Measurements from ENCODE around the gene CD48.
"Not testable (repeated sequence)": the region's sequence is repeated elsewhere in the genome, so short reads cannot be mapped to it uniquely, and the experiment has no call there.

Gene CD48

DNA sequence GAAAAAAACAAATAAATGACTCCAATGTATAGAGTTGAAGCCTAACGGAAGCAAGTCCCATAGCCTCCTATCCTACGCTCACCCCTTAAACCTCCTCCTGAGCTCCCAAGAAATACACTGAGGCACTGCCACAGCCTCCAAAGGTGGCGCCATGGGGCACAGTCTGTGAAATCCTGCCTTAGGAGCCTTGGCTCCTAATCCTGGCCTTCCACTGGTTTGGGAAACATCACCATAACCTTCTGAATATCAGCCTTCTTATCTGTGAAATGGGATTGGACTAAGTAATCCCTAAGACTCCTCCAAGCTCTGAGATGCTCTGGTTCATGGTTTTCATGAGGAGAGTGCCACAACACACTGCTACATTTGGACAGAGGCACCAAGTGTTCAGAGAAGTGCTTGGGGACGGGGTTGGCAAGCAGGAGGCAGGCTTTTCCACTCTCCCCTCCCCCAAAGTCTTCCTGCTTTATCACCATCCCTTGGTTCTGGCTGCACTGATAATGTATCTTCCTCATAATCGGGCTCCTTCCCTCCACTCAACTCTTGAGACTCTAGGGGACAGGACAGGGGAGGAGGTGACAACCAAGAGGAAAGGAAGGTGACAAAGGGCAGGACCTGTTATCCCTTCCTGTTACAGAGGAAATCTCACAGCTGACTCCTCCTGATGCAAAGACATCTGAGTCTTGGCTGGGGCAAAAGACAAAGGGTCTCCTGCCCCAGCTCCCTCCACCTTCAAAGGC lies 30.2 kb upstream of the CD48 start:
- no peak for DNase-seq

DNA sequence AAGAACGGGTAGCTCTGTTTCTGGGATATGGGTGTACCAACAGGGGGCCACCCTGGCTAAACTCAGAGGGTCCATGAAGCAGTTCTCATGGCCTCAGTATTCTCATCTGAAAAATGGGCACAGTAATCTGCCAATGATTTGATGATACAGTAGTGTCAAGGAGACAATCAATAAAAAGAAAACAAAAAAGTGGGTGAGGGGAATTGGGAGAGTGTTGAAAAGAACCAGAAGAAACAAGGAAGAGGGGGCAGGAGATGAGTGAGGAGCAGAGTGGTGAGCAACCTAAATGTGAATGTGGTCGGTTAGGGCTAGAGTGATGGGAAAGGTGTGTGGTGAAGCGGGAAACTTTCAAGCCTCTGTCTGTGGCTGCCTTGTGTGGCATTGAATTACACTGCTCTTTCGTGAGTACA lies 29.5 kb upstream of the CD48 start:
- no peak for DNase-seq

DNA sequence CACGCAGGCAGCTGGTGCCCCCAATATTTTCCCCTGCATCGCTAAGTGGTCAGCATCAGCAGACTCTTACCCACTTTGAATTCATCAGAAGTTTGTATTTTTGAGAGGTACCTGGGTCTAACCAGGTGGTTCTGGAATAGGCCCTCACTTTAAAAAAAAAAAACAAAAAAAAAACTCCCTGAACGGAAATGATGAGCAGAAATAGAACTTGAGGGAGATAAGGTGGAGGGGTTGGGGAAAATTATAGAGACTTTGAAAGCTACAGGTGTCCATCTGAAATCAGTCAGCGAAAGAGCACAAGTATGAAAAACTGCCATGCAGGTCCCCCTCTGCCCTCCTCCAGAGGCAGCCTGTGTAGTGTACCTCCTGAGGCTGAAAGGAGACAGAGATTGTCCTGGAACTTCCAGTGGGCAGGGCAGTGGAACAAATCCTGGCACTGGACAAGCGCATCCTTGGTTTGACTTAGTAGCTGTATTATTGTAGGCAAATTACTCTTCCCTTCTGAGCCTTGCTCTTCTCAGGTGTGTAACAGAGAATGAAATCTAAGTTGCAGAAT lies 28.6 kb upstream of the CD48 start:
- no peak for DNase-seq

DNA sequence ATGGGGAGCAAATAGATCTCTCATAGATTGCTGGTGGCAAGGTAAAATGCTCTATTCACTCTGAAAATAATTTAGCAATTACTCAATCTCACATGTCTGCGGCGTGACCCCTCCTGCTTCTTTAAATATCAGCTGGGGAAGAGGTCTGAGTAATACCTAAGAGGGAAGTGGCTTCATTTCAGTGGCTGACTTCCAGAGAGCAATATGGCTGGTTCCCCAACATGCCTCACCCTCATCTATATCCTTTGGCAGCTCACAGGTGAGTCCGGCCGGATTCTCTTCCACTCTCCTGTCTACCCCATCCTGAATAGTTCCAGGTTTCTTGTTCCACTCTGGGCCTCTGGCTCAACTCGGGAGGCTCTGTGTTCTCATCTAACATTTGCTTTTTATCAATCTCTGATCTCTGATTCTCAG lies 27.5 kb upstream of the CD48 start, which contains the start of gene SLAMF7:
Gene SLAMF7 (plus strand): TSS at position 150 of the 414 bp plus-strand sequence. CDS start 55 bp downstream, at position 205.
- DNase-seq, result no peak

DNA sequence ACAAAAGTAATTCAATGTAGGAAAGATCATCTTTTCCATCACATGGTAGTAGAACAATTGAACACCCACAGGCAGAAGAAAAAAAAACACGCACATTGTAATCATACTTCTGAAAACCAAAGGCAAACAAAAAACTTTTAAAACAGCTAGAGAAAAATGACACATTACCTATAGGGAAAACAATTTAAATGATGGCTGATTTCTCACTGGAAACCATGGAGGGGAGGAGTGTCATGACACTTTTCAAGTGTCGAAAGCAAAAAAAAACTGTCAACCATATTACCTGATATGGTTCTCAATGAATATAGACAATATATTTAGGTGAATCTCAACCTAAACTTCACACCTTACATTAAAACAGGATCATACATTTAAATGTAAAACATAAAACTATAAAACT lies 26.6 kb upstream of the CD48 start:
- no peak for DNase-seq

DNA sequence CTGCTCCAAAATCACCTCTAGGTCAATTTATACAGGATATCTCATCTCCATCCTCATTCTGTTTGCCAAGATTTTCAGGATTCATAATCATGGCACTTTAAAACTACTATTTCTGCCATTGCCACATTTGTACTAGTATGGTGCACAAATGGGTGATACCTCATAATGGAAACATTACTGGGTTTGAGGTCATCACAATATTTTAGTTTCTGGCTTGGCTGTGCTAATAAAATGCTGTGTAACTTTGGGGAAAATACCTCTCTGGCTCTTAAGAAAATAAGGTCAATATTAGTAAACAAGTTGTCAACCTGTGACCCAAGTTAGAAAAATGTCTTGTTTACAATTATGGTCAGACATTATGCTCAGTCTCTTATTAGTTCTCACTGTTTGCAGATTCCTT lies 22.7 kb upstream of the CD48 start:
- DNase-seq, result no peak

DNA sequence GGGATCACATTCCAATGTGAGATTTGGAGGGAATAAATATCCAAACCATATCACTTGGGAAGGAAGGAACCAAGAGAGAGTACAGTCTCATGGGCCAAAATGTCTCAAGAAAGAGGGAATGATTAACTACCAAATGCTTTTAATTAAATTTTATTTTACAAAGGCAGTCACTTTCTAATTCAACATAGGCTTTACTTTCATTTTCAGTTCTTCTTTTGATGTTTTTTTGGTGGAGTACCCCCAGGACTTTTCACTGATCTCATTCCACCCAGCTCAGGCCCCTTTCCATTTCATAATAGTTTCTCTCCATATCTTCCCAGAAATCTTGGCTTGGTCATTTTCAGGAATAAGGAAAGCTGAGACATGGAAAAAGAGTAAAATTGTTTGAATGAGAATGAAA lies 22.3 kb upstream of the CD48 start:
- DNase-seq, result no peak

DNA sequence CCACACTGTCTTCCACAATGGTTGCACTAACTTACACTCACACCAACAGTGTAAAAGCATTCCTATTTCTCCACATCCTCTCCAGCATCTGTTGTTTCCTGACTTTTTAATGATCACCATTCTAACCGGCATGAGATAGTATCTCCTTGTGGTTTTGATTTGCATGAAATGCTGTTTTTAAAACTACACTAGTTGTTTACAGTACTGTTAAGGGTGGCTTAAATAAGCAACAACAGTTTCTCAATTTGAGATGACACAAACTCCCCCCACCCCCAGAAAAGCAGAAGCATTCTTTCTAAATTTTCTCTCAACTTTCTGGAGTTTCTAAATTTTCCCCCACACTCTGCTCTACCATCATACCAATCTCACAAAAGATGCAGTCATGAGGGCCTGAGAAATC lies 20.4 kb upstream of the CD48 start:
- no peak for DNase-seq

DNA sequence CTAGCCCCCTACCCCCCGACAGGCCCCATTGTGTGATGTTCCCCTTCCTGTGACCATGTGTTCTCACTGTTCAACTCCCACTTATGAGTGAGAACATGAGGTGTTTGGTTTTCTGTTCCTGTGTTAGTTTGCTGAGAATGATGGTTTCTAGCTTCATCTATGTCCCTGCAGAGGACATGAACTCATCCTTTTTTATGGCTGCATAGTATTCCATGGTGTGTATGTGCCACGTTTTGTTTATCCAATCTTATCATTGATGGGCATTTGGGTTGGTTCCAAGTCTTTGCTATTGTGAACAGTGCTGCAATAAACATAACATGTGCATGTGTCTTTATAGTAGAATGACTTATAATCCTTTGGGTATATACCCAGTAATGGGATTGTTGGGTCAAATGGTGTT lies 19.9 kb upstream of the CD48 start:
- DNase-seq, result not testable (repeated sequence)

DNA sequence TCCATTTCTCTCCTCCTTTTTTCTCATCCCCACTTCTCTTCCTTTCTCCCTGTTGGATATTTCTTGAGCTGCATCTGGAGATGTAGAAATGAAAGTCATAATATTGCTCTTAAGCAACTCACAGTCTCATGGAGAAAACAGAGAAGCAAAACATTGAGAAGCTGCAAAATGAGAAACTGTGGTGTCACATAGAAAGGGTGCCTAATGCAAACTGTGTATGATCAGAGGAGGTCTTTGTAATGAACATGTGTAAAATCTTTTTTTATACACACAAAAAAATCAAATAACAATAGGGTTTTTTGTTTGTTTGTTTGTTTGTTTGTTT lies 15.7 kb upstream of the CD48 start:
- no peak for DNase-seq

DNA sequence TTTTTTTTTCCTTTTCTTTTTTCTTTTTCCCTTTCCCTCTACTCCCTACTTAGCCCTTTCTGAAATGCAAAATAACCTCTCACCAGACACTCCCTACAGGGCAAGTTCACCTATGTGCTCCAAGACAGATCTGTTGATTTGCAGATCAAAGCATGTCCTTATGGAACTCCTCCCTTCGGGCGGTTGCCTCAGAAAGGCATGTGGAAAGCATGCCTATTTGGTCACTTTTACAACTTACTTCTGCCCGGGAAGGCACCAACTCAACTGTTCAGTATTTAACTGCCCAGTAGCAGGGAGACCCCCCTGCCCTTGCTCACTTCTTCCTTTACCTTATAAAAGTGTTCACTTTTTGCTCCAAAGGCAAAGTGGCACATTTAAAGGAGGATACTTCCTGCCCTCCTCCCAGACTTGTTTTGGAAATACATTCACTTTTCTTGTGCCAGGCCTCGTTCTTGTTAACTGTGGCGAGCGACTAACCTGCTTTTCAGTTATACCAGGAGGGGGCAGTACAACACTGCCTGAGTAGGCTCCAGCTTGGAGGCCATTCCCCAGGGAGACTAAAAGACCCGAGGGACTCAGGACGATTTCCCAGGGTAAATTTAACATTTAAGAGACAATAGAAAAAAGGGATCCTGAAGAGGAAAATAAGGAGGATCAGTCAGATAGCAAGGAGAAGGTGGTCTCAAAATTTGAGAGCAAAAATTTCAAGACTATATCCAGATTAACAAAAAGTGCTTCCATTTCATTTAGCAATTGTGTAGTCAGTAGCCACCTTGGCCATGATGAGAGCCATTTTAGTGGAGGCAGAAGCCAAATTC lies 15.1 kb upstream of the CD48 start:
- peak in 38 of 56 donors; percentile 1 to 63 (median 14) for DNase-seq

DNA sequence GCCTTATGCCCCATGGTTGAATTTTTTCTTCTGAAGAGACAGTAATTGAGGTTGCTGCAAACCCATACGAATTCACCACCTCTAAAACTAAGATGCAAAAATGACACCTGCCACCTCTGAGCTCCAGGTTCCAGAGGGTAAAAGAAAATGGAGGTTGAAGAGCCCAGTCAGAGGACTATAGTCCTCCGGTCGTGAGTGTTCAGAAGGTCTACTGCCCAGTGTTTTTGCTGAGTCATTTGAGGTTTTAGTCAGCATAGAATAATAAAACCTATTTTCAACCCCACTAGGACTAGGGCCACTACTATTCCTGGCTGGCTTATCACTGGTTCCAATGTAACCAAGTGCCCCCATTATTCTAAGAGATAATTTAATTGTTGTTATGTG lies 14.5 kb upstream of the CD48 start:
- no peak for DNase-seq

DNA sequence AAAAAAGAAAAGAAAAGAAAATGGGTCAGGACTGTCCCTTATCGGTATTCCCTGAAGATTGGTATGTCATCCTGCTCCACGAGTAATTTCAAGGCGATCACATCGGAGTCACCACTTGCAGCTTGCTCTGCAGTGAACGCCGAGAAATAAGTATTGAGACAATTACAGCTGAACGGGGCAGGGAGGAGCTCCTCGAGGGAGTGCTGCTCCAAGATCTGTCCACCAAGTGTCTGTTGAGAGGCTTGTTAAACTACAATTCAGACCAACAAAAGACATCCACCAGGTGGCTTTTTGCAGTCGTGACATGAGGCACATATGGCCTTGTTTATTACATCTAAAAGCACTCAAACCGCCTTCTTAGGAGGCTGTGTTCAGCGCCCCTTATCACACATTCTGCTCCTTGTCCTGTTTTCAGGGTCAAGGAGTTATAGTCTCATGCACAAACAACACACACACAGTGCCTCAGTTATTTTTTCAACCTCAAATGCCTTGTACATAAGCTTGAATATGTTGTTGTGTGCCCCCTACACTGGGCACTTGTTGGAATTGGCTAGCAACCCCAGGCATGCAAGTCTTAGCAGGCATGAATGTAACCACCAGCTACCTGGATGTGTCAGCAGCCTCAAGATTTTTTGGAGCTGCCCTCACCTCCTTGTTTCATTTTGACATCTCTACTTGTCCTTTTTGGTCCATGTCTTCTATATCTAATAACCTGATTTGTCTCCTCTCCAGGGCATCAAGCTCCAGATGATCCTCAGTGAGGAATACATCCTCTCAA lies 13.0 kb upstream of the CD48 start:
- no peak for DNase-seq

DNA sequence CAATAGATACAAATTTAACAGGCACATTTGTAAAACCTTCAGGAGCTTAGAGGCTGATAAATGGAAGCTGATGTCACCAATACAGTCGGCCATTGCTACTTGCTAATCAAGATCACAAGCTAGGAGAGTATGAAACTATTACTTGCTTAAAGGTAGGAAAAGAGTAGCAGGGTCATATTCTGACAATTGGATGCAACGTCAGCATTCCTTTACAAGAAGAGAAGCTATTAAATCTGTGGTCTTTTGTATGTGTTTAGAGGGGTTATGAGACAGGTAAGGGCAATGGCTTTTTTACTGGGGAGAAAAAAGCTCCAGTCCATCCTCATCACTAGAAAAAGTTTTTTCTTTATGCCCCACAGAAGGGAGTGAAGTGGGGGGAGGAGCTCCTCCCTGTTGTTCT lies 11.7 kb upstream of the CD48 start:
- no peak for DNase-seq

DNA sequence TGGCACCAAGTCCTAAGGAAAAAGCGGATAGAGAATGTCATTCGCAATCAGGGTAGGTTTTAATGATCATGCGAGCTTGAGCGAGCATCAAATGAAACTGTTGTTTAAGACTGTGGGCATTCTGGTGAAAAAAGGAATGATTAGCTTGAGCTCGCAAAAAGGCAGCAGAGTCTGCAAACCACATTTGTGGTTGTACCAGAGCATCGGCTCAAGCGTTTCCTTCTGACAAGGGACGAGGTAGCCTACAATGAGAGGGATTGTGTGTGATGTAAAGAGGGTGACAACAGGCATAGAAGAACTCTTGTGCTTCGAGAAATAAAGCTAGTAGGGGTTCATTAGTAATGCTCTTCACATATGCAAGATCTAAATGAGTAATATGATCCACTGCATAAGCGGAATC lies 11.1 kb upstream of the CD48 start:
- no peak for DNase-seq

DNA sequence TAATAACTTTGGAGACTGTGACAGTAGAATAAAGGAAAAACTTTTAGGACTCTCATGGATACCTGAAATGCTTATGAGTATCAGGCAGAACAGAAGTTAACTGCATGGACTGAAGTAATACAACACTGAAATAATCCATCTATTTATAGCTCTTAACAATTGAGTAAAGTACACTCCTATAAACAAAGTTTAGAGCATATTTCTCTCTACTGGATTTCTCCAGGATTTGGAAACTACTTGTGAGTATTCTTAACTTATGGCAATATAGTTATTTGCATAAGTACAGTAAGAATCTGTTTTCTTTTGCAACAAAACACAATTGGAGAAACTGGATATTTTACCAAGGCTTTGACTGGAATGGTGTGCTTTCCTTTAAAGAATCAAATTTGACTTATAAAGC lies 9.9 kb upstream of the CD48 start:
- no peak for DNase-seq

DNA sequence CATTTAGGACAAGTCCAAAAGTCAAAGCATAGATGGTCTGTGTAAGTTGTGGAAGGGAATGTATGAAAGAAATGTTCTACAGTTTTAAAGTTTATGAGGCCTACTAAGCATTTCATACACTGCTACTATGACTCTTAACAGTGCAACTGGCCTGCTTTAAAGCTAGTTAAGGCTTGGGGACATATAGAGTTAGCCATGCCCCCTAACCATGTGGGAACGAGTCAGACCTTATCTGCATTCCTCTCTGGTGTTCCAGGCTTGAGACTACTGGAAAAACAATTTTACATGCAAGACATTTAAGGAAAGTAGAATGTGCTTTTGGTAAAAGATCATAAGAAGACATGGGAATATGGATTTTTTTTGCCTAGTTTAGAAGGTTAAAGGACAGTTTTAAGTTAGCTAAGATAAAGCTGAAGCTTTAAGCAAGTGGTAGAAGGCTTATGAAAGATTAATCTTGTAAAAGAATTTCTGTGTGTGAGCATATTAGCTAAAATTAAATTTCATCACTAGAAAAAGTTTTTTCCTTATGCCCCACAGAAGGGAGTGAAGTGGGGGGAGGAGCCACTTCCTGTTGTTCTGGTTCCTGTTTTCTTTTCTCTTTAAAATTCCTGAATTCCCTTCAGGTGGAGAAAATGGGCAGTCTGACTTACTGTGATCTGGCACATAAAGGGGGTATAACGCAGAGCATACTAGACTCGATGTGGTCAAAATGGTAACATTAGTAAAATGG lies 8.9 kb upstream of the CD48 start:
- DNase-seq, result no peak

DNA sequence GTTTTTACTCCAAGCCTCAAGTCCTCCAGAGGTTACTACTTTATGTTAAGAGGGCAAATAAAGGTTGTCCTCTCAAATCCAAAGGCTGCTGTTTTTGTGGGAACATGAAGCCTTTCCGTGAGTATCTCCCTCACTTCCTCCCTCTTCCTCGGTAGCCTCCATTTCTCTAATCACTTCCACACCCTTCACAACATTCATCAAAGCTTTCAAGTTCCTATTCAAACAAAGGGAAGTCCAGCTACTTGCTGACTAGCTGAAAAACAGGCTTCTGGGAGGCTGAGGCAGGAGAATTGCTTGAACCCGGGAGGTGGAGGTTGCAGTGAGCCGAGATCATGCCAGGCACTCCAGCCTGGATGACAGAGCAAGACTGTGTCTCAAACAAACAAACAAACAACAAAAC lies 6.6 kb upstream of the CD48 start:
- DNase-seq, result no peak

DNA sequence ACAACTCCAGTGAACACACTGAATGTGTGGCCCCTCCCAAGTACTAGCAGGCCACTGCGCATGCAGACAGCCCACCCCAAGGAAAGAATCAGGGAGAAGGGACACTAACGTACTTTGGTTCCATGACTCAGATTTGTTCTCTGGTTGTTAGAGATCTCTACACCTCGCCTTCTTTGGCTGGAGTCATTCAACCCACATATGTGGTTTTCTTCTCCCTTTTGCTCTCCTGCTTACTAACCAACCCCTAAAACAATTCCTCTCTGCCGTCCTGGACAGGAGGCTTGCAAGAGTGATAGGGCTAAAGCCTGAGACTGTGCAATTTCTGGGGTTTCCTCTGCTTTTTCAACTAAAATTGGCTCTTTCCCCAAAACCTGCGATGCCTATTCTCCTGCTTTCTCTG lies 5.7 kb upstream of the CD48 start:
- DNase-seq, result no peak

DNA sequence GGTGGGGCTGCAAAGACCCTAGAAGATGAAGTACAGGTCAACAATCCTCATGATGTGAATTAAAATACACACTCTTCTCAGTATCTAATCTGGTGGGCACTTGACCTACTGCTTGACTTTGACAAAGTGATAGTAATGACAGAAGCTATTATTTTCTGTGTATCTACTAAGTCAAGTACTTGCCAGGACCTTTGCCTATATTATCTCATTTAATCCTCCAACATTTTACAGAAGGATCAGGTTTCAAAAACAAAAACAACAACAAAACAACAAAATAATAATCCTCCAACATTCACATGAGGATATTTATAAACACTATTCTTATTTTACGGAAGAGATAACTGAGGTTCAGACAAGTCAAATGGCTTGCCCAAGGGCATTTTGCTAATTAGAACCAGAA lies 4.4 kb upstream of the CD48 start:
- DNase-seq, result no peak

DNA sequence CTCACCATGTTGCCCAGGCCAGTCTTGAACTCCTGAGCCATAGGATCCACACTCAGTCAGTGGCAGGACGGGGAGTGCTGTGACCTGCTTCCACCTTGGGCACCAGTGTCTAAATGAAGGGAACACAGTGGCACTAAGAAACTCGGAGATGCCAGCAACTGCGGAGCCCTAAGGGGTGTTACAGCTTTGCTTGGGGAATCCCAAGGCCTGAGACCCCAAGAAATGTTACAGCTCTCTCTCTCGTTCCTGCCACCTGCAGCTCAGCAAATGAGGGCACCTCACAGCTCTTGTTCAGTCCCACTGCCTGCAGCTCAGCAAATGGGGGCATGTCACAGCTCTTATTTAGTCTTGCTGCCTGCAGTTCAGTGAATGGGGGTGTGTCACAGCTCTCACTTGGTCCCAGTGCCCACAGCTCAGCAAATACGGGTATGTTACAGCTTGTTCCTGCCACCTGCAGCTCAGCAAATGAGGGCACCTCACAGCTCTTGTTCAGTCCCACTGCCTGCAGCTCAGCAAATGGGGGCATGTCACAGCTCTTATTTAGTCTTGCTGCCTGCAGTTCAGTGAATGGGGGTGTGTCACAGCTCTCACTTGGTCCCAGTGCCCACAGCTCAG lies 2.5 kb upstream of the CD48 start:
- DNase-seq, result not testable (repeated sequence)
